T47D (cell line): ENCODE results near the gene SLC35B2.

Experiments
- DNase-seq, 2 experiments: peaks; one replicate each; pipeline versions ENCODE4 v3.0.0 to v3.0.0-alpha.2; 2011 to 2012; ENCODE audit warnings: low read depth in 1 of 2, low spot score in 1 of 2
- JUND ChIP-seq: IDR thresholded peaks from 2 replicates; pipeline ENCODE4 v1.6.1; 2012; ENCODE audit warnings: low read depth
- in situ Hi-C: cut with HindIII; loops from 2 replicates; pipeline ENCODE4 v1.10.0; 2016; ENCODE audit warnings: low sequenced_read_pairs, low pct_unique_long_range_greater_than_20kb

The SLC35B2 gene

GRCh38 chr6:44245912-44246662 is 11.2 kb downstream of the SLC35B2 start:
- DNase-seq: peak; percentile 88 to 96
- no peak; the same call in 1 of the 2 replicates for TF ChIP-seq JUND
- in situ Hi-C loops: no loop called here

DNA sequence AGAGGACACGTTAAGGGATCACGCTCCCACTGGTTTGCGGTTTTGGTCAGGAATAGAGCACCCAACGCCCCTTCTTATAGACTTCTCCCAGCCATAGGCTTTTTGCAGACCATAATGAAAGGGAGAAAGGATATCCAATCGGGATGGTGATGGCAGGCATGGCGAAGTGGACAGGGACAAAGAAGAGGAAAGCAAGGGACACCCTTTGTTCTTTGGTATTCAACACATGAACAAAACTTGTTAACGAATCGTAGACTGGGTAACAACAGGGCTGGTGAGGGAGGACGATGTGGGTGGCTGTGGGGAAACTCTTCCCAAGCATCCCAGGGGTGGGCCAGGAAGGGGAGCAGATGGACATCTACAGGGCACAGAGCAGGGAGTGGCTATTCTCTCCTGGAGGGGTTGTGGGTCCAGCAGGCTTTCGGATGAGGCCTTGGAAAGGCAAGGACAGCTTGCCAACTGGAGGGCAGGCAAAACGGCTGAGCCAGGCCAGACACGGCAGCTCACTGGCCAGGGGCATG is 11.9 kb downstream of the SLC35B2 start:
- in situ Hi-C loops: no loop called here
- no peak for TF ChIP-seq JUND
- DNase-seq: no peak

GRCh38 chr6:44243345-44243744 is 14.0 kb downstream of the SLC35B2 start:
- in situ Hi-C loops: no loop called here
- DNase-seq: no peak

DNA sequence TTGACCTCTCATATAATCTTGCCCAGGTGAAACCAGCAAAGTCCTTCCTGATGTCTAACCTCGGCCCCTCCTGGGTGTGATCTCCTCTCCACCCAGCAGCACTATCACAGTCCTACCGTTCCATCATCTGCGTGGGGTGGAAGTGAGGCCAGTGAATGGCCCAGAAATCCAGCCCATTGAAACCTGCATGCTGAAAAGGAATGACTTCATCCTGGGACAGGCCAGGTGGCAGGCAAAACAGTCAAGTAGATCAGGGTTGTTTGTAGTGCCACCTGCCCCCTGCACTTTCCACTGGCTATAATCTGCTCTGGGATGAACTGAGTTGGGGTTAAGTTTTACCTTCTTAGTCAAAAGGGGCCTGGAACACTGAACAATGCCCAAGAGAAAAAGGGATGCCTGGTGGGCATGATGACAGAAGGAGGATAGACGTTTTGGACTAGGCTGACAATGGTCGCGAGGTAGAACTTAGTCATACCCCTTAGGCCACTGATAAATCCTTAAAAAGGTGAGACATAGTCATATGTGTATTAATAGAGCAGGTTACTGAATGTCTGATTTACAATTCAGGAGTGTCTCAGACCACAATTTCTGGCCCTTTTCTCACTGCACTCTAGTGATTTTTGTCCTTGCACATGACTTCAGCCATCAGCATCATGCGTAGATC is 18.5 kb downstream of the SLC35B2 start:
- TF ChIP-seq JUND: no peak
- in situ Hi-C loops: no loop called here
- no peak for DNase-seq

More at GRCh38 chr6:44243345-44243744, 14.0 kb downstream of the SLC35B2 start:
- no peak for TF ChIP-seq JUND

GRCh38 chr6:44237813-44238433 is 19.4 kb downstream of the SLC35B2 start:
- in situ Hi-C loops: no loop called here
- no peak for TF ChIP-seq JUND
- peak in 1 of 2 experiments; percentile 72 for DNase-seq

DNA sequence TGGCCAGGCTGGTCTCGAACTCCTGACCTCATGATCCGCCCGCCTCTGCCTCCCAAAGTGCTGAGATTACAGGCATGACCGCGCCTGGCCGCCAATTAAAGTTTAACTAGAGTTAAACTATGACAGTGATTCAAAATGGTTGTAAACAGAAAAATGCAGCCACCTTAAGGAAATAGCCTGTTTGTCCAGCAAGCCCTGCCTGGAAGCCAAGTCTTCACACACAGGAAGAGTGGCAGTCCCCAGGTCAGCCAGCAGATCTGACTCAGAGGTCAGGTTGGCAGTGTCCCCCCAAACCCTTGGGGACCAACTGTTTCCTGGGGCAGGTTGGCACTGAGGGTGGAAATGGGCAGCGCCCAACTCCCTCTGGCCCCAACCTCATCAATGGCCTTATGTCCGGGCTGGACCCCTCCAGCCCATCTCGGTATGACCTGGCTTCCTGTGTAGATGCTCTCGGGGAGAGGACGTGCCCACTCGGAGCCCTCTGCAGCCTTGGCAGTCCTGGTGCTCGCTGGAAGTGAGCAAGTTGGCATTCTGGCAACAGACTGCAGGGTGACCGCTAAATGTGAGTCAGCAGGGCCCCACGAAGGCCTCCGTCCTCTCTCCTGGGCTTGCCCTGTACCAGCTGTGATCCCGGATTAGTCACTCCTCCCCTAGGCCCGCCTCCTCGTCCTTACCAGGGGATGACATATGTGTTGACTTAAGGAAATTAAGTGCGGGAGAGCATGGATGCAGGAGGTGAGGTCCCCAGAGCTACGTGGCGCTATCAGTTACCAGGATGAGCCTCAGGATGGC is 20.1 kb downstream of the SLC35B2 start:
- peak; percentile 80 to 94 for DNase-seq
- no peak for TF ChIP-seq JUND
- in situ Hi-C loops: no loop called here

DNA sequence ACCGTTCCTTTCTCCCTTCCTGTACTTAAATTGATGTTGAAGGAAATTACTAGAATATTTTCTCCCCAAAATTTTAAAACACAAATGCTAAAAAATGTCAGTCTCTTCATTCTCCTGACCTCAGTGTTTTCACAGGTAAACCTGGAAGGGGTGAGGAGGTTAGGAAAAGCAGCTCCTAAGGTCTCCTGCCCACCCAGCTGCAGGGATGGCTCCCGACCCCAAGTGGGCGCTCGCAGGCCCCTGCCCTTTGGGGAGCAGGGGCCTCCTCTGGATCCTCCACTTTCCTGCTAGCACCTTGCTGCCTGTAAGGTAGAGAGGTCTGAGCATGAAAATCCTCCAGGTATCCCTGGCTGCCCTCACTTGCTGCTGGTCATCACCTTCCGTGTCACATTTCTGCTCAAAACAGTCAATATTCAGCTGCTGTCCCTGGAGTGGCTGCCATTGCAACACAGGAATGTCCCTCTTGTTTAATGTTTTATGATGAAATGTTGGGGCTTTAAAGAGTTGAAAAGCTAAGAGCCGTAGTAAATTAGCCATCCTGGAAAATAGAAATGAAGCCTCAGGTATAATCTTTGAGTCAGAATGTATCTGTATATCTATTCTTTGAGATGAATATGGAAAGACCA is 21.3 kb downstream of the SLC35B2 start:
- in situ Hi-C loops: no loop called here

DNA sequence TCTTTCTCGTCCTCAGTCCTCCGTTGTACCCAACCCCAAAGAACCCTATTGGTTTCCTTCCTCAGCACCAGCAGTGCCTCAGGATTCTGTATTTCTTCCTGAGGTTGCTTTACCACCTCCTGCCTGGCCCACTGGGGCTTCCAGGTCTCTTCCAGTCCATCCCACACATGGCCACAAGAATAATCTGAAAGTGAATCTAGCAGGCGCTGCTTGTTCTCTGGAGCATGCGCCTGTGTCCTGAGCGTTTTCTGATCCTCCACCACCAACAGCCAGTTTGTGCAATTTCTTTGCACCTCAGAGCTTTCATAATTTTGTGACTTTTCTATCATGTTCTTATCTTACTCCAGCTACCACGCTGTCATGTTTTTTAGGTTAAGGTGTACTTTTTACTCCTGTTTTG is 22.1 kb downstream of the SLC35B2 start:
- in situ Hi-C loops: no loop called here
- DNase-seq: no peak

More for the DNA sequence above, 21.3 kb downstream of the SLC35B2 start:
- no peak for TF ChIP-seq JUND
- DNase-seq: no peak

DNA sequence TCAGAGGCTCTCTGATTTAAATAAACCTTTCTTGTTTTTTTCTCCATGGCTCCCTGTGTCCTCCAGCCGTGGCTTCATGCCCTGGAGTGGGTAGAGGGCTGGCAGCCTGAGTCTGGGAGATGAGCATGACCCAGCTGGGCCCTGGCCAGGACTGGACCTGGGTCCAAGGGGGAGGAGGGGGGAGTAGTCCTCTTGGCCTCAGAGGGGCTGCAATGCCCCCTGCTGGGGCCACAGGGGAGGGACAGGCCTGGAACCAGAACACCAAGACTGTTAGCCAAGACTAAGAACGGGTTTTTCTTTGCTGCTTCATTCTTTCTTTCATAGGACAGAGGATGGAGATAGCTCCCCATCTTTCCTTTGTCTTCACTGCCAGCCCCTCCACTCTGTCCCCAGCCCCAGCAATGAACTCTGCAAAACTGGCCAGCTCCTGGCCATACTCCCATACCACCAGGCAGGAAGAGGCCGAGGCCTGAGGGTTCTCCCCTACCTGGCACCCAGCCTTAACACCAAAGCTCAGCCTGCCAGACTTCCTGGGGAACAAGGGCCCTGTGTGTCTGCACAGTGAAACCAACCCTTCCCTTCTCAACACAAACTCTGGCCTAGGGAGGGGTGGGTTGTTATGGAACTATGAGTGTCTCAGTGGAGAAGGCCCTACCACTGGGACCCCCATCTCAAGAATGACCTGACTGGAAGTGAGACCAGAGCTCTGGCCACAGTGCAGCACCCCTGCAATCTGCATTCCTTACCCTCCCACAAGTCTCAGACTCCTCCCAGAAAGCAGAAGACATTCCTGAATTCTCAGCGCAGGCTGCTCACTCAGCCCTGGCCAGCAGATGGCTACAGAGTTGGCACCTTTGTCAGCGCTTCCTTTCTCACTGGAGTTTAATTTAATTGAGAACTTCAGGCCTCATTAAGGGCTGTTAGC is 23.0 kb downstream of the SLC35B2 start:
- DNase-seq: peak; percentile 72 to 88
- TF ChIP-seq JUND: no peak
- in situ Hi-C loops: no loop called here

More for the DNA sequence above, 22.1 kb downstream of the SLC35B2 start:
- no peak for TF ChIP-seq JUND

DNA sequence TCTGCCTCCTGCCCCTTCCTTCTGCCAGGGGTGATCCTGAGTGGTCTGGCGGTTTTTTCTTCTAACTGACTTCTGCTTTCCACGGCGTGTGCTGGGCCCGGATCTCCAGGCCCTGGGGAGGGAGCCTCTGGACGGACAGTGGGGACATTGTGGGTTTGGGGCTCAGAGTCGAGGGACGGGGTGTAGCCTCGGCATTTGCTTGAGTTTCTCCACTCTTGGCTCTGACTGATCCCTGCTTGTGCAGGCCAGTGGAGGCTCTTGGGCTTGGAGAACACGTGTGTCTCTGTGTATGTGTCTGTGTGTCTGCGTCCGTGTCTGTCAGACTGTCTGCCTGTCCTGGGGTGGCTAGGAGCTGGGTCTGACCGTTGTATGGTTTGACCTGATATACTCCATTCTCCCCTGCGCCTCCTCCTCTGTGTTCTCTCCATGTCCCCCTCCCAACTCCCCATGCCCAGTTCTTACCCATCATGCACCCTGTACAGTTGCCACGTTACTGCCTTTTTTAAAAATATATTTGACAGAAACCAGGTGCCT is 23.7 kb downstream of the SLC35B2 start:
- in situ Hi-C loops: no loop called here
- no peak for TF ChIP-seq JUND
- no peak for DNase-seq
